H9 (cell line): ENCODE measurements around the gene MFN2. TPM values are rescaled to one million over a fixed set of nuclear protein-coding genes. Genes with fewer than 3 reads are reported as not detected.
A peak's percentile ranks its signal among the peaks of the same experiment; 100 is the strongest.

ENCODE experiments used
- DNase-seq: peaks from one replicate; pipeline ENCODE4 v3.0.0-alpha.2; 2017
- H2AFZ ChIP-seq: one replicate; pipeline ENCODE4 v1.6.1; 2013; ENCODE audit warnings: mild to moderate bottlenecking, low read length, control low read depth, moderate library complexity
- H2AK5ac ChIP-seq: 2 replicates; pipeline ENCODE4 v1.6.1; 2013; ENCODE audit warnings: low read length, control low read depth, mixed read lengths; ENCODE audit not compliant: insufficient read length
- H2BK120ac ChIP-seq: one replicate; pipeline ENCODE4 v1.6.1; 2013; ENCODE audit warnings: low read depth, mild to moderate bottlenecking, low read length, control low read depth, inconsistent platforms; ENCODE audit not compliant: poor library complexity, severe bottlenecking
- H2BK12ac ChIP-seq: 2 replicates; pipeline ENCODE4 v1.6.1; 2013; ENCODE audit warnings: low read length, control low read depth, mixed read lengths, low read depth; ENCODE audit not compliant: insufficient read length
- H2BK15ac ChIP-seq: 2 replicates; pipeline ENCODE4 v1.6.1; 2013; ENCODE audit warnings: low read depth, low read length, control low read depth
- H2BK20ac ChIP-seq: one replicate; pipeline ENCODE4 v1.6.1; 2013; ENCODE audit warnings: low read depth, mild to moderate bottlenecking, low read length, control low read depth, inconsistent platforms; ENCODE audit not compliant: poor library complexity, severe bottlenecking
- H2BK5ac ChIP-seq: 2 replicates; pipeline ENCODE4 v1.6.1; 2013; ENCODE audit warnings: low read length, control low read depth, mixed read lengths; ENCODE audit not compliant: insufficient read length
- H3K14ac ChIP-seq: 2 replicates; pipeline ENCODE4 v1.6.1; 2013; ENCODE audit warnings: low read length, control low read depth; ENCODE audit not compliant: insufficient read depth
- H3K18ac ChIP-seq: 2 replicates; pipeline ENCODE4 v1.6.1; 2013; ENCODE audit warnings: low read depth, mild to moderate bottlenecking, mixed read lengths, low read length, control low read depth; ENCODE audit not compliant: insufficient read length
- H3K23ac ChIP-seq: 2 replicates; pipeline ENCODE4 v1.6.1; 2013; ENCODE audit warnings: low read length, control low read depth, mixed read lengths, low read depth; ENCODE audit not compliant: insufficient read length
- H3K23me2 ChIP-seq: 2 replicates; pipeline ENCODE4 v1.6.1; 2013; ENCODE audit warnings: low read depth, mild to moderate bottlenecking, mixed read lengths, low read length, control low read depth; ENCODE audit not compliant: insufficient read length, poor library complexity, severe bottlenecking
- H3K27ac ChIP-seq: 2 replicates; pipeline ENCODE4 v1.5.1; 2013; ENCODE audit warnings: low read length, control low read depth, mixed read lengths, low read depth; ENCODE audit not compliant: insufficient read length
- H3K27me3 ChIP-seq: 2 replicates; pipeline ENCODE4 v1.6.1; 2013; ENCODE audit warnings: low read length, control low read depth, inconsistent platforms; ENCODE audit not compliant: insufficient read depth
- H3K4ac ChIP-seq: 2 replicates; pipeline ENCODE4 v1.6.1; 2013; ENCODE audit warnings: low read depth, mild to moderate bottlenecking, control low read depth, inconsistent platforms, low read length, moderate library complexity
- H3K4me1 ChIP-seq: 2 replicates; pipeline ENCODE4 v1.6.1; 2013; ENCODE audit warnings: low read length, control low read depth, inconsistent platforms; ENCODE audit not compliant: insufficient read depth
- H3K4me2 ChIP-seq: 2 replicates; pipeline ENCODE4 v1.6.1; 2013; ENCODE audit warnings: low read length, control low read depth, mixed read lengths; ENCODE audit not compliant: insufficient read length, insufficient read depth
- H3K56ac ChIP-seq: 2 replicates; pipeline ENCODE4 v1.6.1; 2013; ENCODE audit warnings: low read depth, mild to moderate bottlenecking, mixed read lengths, low read length, control low read depth; ENCODE audit not compliant: insufficient read length
- H3K79me1 ChIP-seq: 2 replicates; pipeline ENCODE4 v1.6.1; 2013; ENCODE audit warnings: low read depth, mild to moderate bottlenecking, moderate library complexity, low read length, control low read depth, inconsistent platforms; ENCODE audit not compliant: insufficient read depth, poor library complexity, severe bottlenecking
- H3K79me2 ChIP-seq: 2 replicates; pipeline ENCODE4 v1.6.1; 2013; ENCODE audit warnings: low read length, control low read depth, inconsistent platforms; ENCODE audit not compliant: insufficient read depth
- H3K9ac ChIP-seq: 2 replicates; pipeline ENCODE4 v1.6.1; 2013; ENCODE audit warnings: low read length, control low read depth, mixed read lengths; ENCODE audit not compliant: insufficient read length; ENCODE audit errors: extremely low read depth
- H3K9me3 ChIP-seq: one replicate; pipeline ENCODE4 v1.6.1; 2013; ENCODE audit warnings: low read depth, low read length, inconsistent platforms; ENCODE audit not compliant: control insufficient read depth
- H3T11ph ChIP-seq: one replicate; pipeline ENCODE4 v1.6.1; 2013; ENCODE audit warnings: mild to moderate bottlenecking, low read length, control low read depth, inconsistent platforms
- H4K20me1 ChIP-seq: one replicate; pipeline ENCODE4 v1.6.1; 2013; ENCODE audit not compliant: control insufficient read depth, insufficient read length, insufficient read depth
- H4K5ac ChIP-seq: 2 replicates; pipeline ENCODE4 v1.6.1; 2013; ENCODE audit warnings: low read depth, mild to moderate bottlenecking, mixed read lengths, low read length, control low read depth; ENCODE audit not compliant: insufficient read length
- H4K8ac ChIP-seq: replicated peaks from 2 replicates; pipeline ENCODE4 v1.6.1; 2013; ENCODE audit warnings: low read length, control low read depth, mixed read lengths, low read depth; ENCODE audit not compliant: insufficient read length
- H4K91ac ChIP-seq: 2 replicates; pipeline ENCODE4 v1.6.1; 2013; ENCODE audit warnings: low read depth, mild to moderate bottlenecking, moderate library complexity, mixed read lengths, low read length, control low read depth; ENCODE audit not compliant: insufficient read length
- H3K27ac Mint-ChIP-seq, 3 experiments: 2 replicates in 2 of 3; 3 replicates in 1 of 3; pipeline ENCODE4 v1.8.0; 2020 to 2021; ENCODE audit warnings: mixed read lengths in 3 of 3, mild to moderate bottlenecking in 1 of 3, moderate library complexity in 1 of 3
- H3K27me3 Mint-ChIP-seq: 2 replicates; pipeline ENCODE4 v1.8.0; 2021; ENCODE audit warnings: low read depth, mild to moderate bottlenecking, moderate library complexity, mixed read lengths
- H3K36me3 Mint-ChIP-seq, 3 experiments: 2 replicates in 2 of 3; 3 replicates in 1 of 3; pipeline ENCODE4 v1.8.0; 2020 to 2021; ENCODE audit warnings: low read depth in 3 of 3, mixed read lengths in 3 of 3; ENCODE audit not compliant: insufficient read depth in 1 of 3
- H3K4me1 Mint-ChIP-seq, 2 experiments: 2 replicates each; pipeline ENCODE4 v1.8.0; 2020; ENCODE audit warnings: mixed read lengths in 2 of 2
- H3K4me3 Mint-ChIP-seq, 2 experiments: 2 replicates in 1 of 2; 3 replicates in 1 of 2; pipeline ENCODE4 v1.8.0; 2020 to 2021; ENCODE audit warnings: mild to moderate bottlenecking in 2 of 2, mixed read lengths in 2 of 2, moderate library complexity in 1 of 2
- H3K9me3 Mint-ChIP-seq, 2 experiments: 2 replicates in 1 of 2; 3 replicates in 1 of 2; pipeline ENCODE4 v1.8.0; 2020; ENCODE audit warnings: mild to moderate bottlenecking in 2 of 2, mixed read lengths in 2 of 2, moderate library complexity in 1 of 2
- WGBS: extraction: QIAGEN DNeasy Blood & Tissue Kit; methylation state at CpG from one replicate; pipeline ENCODE4 v1.1.7; 2013; ENCODE audit warnings: missing lambda C conversion rate, low lambda C conversion rate, mixed read lengths; ENCODE audit not compliant: insufficient read length; ENCODE audit errors: extremely low coverage; 5-methylcytosine and 5-hydroxymethylcytosine counted together
- total RNA-seq: library from RNA; stranded (reverse); gene quantifications from 2 replicates; pipeline ENCODE4 v1.2.1, GENCODE V29; 2021
- TF ChIP-seq, protein P1 (sequence below): fragments of 200-600 bp; sonication (generic); conservative IDR thresholded peaks from 3 replicates; pipeline ENCODE4 v1.8.0; 2021; ENCODE audit warnings: antibody characterized with exemption, mild to moderate bottlenecking

MFN2 gene
- total RNA-seq, 1 experiment from 2014 or later, result 61.4 TPM

DNA sequence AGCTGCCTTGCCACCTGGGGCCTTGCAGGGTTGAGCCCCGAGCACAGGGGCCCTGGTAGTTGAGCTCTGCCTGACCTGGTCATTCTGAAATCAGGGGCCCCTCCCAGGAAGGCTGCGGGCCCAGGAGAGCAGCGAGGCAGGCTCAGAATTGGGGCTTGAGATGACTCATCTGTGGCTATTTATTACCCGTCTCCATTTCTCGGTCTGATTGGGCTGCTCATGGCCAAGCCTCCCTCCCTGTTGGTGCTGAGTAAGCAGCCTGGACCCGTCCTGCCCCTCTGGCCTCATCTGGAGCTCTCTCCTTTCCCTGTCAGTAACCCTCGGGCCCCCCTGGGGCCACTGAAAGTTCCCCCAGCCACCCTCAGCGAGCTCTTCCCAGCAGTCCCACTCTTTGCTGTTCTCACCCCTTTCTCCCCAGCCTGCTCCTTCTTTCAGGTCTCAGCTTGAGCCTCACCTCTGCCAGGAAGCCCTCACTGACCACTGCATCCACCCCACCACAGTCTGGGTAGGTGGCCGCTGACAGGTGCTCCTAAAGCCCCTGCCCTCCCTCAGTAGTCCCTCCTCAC is 71.8 kb downstream of the MFN2 start:
- Mint-ChIP-seq H3K27ac (peak overlapping the region in 2 of 3 experiments; percentile 55 to 63; a peak in 1 of 7 replicates), H3K4me3 (no peak overlapping the region), H3K9me3 (no peaks in the 10 kb centered on the region), H3K36me3 (no peaks in the 10 kb centered on the region; a peak in 1 of 7 replicates), H3K27me3 (peaks cover 8% of the 10 kb centered on the region), H3K4me1 (peaks cover 13 to 19% of the 10 kb centered on the region in 2 experiments)
- Histone ChIP-seq H3K4me1 (no peaks in the 10 kb centered on the region), H4K20me1 (peaks cover 2% of the 10 kb centered on the region), H3K4me2 (no peak overlapping the region), H2BK12ac (no peak overlapping the region), H2BK5ac (no peak overlapping the region), H3K56ac (no peak overlapping the region), H3K27me3 (no peaks in the 10 kb centered on the region), H4K8ac (no peak overlapping the region), H3K79me1 (no peaks in the 10 kb centered on the region), H3K9me3 (no peaks in the 10 kb centered on the region), H3K4ac (no peak overlapping the region), H3K23ac (no peak overlapping the region), H3K79me2 (no peaks in the 10 kb centered on the region), H3K18ac (no peak overlapping the region), H2AFZ (no peak overlapping the region), H2BK120ac (no peak overlapping the region), H4K91ac (no peak overlapping the region), H3K23me2 (no peaks in the 10 kb centered on the region), H2BK20ac (no peak overlapping the region), H3K27ac (no peak overlapping the region), H2AK5ac (no peak overlapping the region), H3K9ac (no peak overlapping the region), H2BK15ac (no peak overlapping the region), H3K14ac (no peak overlapping the region), H3T11ph (no peak overlapping the region), H4K5ac (no peak overlapping the region)
- peak; percentile 50 for DNase-seq
- TF ChIP-seq, protein P1, sequence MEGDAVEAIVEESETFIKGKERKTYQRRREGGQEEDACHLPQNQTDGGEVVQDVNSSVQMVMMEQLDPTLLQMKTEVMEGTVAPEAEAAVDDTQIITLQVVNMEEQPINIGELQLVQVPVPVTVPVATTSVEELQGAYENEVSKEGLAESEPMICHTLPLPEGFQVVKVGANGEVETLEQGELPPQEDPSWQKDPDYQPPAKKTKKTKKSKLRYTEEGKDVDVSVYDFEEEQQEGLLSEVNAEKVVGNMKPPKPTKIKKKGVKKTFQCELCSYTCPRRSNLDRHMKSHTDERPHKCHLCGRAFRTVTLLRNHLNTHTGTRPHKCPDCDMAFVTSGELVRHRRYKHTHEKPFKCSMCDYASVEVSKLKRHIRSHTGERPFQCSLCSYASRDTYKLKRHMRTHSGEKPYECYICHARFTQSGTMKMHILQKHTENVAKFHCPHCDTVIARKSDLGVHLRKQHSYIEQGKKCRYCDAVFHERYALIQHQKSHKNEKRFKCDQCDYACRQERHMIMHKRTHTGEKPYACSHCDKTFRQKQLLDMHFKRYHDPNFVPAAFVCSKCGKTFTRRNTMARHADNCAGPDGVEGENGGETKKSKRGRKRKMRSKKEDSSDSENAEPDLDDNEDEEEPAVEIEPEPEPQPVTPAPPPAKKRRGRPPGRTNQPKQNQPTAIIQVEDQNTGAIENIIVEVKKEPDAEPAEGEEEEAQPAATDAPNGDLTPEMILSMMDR, result no peak
- no CpG with 5 or more reads among the region's 9 CpGs for WGBS
